AG09319 (cell line): ENCODE data around the gene ZCWPW1.

Experiments used
- DNase-seq: peaks from one replicate; pipeline ENCODE4 v3.0.0-alpha.2; 2010; ENCODE audit warnings: low read depth; ENCODE audit errors: extremely low read depth
- CTCF ChIP-seq: IDR thresholded peaks from 2 replicates; pipeline ENCODE4 v1.5.1; 2011; ENCODE audit warnings: low read depth, mild to moderate bottlenecking, inconsistent platforms, low read length, moderate library complexity

Gene ZCWPW1

GRCh38 chr7:100472121-100472851, 43.8 kb upstream of the ZCWPW1 start:
- no peak for TF ChIP-seq CTCF
- DNase-seq = no peak

DNA sequence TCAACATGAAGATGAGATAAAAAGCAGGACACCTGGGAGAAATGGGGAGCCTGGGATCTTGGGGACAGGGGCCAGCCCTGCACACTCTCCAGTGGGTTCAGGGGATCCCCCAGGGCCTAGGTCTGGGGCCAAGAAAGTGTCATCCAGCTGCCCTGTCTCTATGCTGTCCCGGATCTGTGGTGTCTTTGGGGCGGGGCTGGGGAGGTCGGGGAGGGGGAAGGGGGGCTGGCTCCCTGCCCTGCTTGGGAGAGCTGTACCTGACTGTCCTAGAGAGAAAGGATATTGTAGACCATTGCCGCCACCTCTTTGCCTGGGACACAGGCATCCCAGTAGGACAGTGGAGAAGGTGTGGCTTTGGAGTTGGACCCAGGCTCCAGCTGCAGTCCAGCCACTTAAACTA, 42.5 kb upstream of the ZCWPW1 start:
- DNase-seq = no peak
- no peak for TF ChIP-seq CTCF

- DNase-seq = no peak
- peak; percentile 96 for TF ChIP-seq CTCF
These were observed 40.9 kb upstream of the ZCWPW1 start for GRCh38 chr7:100469227-100470044.

GRCh38 chr7:100467638-100468373, 39.3 kb upstream of the ZCWPW1 start:
- DNase-seq = no peak
- TF ChIP-seq CTCF = no peak

GRCh38 chr7:100466653-100467605, 38.4 kb upstream of the ZCWPW1 start:
- TF ChIP-seq CTCF = no peak
- DNase-seq = no peak

DNA sequence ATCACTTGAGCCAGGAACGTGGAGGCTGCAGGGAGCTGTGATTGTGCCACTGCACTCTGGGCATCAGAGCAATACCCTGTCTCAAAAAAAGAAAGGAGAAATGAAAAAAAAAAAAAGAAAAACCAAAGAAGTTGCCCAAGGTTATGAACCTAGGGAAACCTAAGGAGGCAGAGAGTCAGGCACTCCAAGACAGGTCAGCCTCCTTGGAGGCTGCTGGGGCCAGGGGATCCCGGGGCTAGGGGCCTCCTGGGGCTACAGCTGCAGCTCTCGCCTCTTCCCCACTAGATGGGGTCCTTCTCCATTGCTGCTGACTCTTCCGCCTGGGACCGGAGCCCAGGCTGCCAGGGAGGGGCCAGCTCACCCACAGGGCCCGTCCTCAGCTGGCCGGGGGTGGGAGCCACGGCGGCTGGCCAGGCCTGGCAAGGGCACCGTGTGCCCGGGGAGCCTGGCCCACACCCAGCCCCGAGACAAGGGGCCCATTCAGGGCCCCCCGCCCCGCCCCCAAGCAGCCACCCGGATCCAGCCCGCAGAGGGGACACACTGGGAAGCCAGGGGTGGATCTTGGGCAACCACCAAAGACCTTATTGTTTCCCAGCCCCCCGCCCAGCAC, 37.3 kb upstream of the ZCWPW1 start:
- peak; percentile 74 for TF ChIP-seq CTCF
- DNase-seq = no peak
